GM18907 (cell line): ENCODE results near the gene VPS13D.
"Not testable (repeated sequence)": the region's sequence is repeated elsewhere in the genome, so short reads cannot be mapped to it uniquely, and the experiment has no call there.

Source experiments
- ATAC-seq: cut with Tn5 transposase; IDR thresholded peaks from one replicate; pipeline ENCODE4 v1.9.1; 2021; ENCODE audit warnings: mild to moderate bottlenecking, moderate library complexity; ENCODE audit not compliant: unreplicated experiment

VPS13D gene

DNA sequence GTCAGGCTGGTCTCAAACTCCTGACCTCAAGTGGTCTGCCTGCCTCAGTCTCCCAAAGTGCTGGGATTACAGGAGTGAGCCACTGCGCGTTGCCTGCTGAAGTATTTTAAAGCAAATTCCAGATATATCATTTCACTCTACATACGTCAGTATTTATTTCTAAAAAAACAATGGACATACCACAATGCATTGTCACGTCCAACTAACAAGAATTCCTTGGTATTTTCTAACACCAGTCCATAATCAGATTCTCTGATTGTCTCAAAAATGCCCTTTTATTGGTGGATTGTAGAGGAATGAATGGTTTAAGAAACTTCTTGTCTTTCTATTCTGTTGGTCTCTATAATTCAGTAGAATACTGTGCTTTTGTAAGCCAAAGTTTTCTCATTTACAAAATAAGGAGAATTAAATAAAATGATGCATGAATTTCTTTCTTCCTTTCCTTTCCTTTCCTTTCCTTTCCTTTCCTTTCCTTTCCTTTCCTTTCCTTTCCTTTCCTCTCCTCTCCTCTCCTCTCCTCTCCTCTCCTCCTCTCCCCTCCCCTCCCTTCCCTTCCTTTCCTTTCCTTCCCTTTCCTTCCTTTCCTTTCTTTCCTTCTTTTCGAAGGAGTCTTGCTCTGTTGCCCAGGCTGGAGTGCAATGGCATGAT lies 55.8 kb downstream of the VPS13D start:
- no peak for ATAC-seq

DNA sequence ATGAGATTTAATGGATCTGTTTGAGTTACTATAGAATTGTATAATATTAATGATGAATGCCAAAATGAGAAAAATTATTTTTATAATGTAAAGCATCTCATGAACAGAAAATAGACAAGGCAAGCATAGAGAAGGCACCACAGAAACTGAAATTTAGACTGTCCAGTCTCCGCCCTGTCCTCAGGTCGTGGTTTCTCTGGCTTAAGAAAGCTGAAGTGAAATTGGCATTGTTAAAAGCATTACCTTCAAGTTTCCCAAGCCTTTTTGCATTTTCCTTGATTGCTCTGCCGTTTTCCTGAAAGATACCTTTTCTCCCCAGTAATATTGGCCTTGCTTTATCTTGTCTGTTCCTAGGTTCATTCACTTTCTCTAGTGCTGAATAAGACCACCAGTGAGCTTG lies 58.0 kb downstream of the VPS13D start:
- no peak for ATAC-seq

DNA sequence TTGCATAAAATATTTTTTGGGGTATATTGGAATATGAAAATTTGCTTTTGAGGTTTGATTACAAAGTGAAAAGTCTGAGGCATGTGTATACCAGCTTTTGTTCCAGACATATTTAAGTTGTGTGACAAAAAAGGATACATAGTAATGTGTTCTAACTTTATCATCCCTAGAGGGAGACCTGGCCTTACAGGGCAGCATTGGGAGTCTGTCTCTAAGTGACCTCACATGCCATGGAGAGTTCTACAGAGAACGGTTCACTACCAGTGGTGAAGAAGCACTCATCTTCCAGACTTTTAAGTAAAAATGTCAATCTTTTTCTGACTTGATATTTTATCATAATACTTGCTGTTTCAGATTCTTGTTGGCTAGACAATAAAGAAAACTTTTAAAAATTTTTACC lies 61.0 kb downstream of the VPS13D start:
- ATAC-seq = no peak

DNA sequence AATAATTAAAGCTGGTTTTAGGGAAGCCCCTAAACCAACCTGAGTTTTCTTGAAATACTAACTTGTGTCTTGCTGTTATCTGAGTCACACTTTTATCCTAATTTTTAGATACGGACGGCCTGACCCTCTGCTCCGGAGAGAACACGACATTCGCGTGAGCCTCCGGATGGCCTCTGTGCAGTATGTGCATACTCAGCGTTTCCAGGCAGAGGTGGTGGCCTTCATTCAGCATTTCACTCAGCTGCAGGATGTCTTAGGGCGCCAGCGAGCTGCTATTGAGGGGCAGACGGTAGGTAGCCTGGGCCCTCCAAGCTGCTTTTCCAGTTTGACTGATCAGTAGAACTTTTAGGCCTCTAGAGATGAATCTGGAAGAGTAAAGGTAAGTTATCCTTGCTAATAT lies 63.6 kb downstream of the VPS13D start:
- no peak for ATAC-seq

DNA sequence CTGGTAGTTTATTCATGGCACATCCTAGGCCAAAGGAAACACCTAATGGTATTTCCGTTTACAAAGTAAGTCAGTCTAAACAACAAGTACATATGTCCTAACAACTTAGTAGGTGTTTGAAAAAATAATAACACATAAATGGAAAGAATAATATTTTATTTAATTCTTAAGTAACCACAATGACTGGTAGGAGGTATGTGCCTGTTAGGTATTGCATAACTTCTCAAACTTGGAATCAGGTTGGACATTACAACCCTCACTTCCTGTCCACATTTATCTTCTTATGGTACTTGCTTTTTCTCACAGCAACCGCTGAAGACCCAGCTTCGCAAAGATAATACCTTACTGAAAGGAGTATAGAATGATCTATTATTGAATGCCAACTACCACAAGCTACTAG lies 64.2 kb downstream of the VPS13D start:
- ATAC-seq = no peak

DNA sequence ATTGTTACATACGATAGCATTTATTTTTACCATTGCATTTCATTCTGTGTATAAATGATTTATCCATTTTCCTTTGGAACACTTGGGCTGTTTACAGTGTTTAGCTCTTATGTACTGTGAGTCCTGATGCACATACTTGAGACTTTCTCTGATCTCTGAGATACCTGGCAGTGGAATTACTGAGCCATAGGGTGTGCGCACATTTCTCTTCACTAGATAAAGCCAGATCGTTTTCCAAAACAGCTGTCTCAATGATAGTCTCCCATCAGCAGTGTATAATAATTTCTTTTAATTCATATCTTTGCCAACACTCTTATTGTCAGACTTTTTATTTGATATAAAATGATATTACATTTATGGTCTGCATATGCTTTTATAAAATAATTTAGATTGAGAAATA lies 66.2 kb downstream of the VPS13D start:
- no peak for ATAC-seq

DNA sequence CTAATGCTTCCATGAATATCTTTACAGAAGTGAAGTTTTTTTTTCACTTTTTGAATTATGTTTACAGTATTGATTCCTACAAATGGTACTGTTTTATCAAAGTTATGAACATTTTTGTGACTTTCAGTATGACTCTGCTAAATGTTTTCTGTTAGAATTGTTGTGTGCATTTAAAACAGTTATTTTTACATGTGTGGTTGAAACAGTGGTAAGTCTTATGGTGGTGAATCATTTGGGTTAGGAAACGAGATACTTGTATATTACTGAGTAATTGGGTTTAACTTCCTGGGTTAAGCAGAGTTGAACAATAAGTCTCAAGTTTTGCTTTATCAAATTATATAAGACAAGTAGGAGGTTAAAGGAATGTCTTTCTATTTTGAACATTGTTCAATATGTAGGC lies 66.8 kb downstream of the VPS13D start:
- ATAC-seq = peak; percentile 68

DNA sequence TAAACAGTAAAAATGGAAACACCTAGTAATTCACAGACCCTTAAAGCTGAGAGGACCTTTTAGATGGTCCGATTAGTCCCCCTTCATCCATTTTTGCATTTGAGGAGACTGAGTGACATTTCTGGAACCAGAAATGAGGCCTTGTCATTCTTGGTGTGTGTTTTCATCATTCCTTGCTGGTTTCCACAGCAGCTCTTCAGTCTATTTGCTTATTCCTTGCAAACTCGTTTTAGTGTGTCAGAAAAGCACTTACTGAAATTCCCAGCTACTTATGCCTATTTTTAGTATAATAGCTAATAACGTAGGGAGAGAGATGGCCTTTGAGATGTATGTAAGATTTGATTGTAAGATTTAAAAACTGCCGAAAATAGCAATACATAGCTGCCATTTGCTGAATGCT lies 70.9 kb downstream of the VPS13D start:
- ATAC-seq = no peak

DNA sequence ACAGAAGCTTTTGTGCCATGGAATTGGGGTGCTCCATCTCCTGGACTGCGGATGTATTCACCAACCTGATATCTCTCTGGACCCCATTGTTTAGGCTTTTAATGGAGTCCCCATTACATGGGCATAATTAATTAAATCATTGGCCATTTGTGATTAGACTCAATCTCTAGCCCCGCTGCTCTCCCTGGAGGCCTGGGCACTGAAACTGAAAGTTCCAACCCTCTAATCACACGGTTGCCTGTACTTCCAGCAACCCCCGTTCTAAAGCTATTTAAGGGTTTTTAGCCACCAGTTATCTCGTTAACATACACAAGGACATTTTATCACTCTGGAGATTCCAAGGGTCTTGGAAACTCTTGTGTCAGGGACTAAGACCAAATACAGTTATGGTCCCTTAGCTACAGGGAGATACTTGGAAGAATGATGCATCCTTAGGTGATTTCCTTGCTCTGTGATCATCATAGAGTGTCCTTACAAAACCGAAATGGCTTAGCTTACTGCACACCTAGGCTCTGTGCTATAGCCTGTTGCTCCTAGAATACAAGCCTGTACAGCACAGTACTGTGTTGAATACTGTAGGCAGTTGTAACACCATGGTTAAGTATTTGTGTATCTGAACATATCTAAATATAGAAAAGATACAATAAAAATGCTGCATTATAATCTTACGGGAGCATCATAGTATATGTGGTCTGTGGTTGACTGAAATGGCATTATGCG lies 71.8 kb downstream of the VPS13D start:
- ATAC-seq = no peak

DNA sequence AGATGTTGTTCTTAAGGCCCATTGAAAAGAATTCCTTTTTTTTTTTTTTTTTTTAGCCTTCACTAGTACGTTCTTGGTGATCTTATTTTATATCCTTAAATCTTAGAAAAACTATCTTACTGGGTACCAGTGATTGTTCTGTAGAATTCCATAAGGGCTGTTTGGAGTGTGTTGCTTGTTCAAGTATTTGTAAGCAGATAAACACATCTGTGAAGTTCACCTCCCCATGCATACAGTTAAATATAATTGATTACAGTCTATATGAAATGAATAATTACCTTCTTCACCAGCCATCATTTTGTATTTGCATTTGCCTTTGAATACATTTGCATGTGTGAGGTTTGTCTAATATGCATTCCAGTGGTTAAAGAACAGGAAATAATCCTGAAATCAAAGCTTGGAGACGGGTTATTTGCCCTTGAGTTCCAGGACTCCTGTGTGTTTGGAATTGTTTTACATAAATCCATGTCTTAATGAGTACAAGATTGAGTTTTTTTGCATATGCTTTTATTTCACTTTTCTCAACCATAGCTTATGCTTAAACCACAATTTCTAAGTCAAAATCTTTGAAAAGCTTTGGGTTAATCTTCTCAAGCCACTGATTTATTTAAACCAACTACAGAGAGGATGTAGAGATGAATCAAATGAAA lies 73.1 kb downstream of the VPS13D start:
- ATAC-seq = no peak

DNA sequence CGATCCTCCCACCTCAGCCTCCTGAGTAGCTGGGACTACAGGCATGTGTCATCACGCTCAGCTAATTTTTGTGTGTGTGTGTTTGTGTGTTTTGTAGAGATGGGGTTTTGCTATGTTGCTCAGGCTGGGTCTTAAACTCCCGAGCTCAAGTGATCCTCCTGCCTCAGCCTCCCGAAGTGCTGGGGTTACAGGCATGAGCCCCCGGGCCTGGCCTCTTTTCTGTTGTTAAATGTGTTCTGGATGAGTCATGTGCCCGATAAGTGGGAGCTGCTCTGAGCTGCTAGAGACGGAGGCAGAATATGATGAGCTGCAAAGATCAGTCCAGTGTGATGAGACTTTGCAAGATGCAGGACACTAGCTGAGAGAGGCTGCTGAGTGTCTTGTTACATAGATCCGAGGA lies 75.5 kb downstream of the VPS13D start:
- ATAC-seq = no peak

DNA sequence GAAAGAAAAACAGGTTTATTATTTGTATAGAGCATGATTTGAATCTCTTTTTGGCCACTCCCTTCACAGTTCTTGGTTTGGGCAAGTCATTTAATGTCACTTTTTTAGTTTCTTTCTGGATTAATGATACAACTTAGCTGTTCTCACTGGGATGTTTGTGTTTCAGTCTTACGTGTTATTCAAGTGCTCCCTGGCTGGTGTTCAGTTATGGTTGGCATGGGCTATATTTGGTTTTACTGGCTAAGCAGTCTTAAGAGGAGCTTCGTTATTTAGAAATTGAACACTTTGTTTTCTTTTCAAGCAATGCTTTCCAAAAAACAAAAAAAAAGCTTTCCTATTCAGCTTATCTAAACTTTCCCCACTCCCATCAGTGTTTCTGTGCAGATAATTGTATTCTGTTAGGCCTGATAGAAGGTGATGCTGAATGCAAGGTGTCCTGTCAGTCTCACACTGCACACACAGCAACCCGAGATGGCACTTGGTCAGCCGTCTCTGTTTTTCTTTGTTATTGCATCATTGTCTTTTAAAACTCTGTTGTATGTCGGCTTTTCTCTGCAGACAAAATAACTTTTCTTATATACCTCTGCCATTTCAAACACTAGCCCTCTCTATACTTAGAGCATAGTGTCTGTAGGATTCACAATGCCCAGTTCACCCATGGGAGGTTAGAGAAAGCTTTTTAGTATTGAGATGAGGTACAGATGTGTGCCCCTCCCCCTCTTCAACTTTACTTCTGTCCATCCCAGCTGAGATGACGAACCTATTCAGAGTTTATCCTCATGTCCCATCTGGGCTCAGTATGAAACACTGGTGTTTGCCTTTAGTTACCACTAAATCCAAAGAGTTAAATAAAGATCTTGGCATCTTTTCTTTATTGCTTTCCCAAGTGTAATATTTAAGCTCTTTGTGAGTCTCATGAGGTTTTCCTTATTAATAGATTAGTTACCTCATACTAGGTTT lies 80.2 kb downstream of the VPS13D start:
- no peak for ATAC-seq

DNA sequence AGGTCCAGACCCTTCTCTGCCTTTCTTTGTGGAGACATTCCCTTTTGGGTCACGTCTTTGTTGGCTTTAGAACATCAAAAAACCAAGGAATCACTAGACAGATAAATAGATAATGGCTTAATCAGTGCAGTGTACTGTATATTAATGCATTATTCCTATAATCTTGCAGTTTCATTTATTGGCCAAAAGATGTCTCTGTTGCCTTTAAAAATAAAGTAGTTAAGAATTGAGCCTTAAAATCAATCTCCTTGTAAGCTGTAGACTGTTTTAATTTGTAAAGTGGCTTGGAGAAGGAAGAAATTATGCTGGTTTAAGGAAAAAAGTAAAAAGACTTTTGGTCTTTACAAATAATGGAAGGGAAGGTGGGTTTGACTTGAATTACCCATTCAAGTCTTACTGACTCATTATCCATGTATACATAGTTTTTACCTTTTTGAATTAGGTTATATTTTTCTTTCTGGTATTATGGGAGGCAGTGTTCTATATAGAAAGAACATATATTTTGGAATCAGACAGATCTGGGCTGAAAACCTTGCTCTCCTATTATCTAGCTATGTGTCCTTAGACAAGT lies 84.6 kb downstream of the VPS13D start:
- no peak for ATAC-seq

DNA sequence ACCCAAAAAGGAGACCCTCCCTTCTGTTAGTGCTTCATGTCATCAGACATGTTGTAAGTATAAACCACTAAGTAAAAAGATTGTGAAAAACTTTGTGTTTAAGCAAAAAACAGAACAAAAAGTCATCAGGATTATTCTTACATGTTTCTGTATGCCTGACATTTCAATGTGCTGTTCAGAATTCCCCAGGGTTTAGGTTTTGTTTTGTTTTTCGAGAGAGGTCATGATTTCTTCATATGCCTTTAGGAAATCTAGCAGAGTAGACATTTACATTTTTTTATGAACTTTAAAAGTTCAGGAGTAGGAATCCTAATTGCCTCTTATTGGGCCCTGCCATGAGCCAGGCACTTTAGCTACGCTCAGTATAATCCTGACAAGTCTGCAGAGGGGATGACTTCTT lies 85.3 kb downstream of the VPS13D start:
- no peak for ATAC-seq

DNA sequence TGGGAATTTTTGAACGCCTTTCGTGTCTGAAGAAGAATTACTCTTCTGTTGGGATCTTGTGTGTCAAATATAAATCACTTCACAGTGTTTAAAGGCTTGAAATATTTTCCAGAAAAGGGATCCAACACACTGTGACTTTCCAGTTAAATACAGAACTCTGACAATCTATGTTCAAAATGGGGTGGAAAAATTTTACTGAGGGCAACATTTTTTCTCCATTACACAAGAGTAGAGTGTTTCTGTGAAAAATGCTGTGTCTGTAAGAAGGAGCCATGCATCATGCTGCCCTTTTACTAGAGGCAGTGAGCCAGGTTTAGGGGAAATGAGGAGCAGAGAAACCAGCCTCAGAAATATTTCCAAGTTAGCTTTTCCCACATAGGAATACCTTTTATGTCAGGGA lies 86.5 kb downstream of the VPS13D start:
- no peak for ATAC-seq

DNA sequence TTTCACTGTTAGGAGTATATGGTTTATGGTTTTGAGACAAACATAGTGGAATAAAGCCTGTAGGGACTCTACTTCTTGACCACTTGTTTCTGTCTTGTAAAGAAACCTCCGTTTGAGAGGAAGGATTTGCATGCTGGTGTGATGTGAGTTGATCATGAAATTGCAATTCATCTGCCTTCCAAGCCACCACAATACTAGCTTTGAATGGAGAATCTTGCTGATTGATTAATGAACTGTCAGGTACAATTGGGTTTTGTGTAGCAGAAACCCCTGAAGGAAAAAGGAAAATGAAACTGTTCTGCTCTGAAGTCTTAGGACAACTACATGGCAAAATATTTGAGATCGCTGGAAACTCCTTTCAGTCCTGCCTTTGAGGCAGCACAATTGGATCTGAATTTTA lies 90.7 kb downstream of the VPS13D start:
- ATAC-seq = no peak

DNA sequence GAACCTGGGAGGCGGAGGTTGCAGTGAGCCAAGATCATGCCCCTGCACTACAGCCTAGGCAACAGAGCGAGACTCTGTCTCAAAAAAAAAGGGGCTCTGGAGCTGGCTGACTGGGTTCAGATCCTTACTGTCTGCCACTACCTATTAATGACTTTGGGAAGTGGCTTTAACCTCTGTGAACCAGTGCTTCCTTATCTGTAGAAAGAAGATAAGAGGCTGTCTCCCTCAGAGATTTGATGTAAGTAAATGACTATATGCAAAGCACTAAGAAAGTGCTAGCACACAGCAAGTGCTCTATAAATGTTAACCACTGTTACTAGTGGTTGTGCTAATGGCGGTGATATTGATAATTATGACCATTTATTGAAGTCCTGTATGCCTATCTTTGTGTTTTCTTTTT lies 94.6 kb downstream of the VPS13D start:
- no peak for ATAC-seq

DNA sequence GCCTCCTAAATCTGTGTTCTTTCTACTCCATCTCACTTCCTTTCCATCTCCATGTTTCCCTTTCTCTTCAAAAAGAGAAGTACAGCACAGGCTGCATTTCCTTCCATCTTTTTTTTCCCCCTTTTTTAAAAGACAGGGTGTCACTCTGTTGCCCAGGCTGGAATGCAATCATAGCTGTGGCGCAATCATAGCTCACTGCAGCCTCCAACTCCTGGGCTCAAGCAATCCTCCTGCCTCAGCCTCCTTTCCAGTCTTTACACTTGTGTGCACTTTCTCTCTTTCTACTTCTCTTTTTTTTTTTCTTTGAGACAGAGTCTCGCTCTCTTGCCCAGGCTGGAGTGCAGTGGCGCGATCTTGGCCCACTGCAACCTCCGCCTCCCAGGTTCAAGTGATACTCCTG lies 95.1 kb downstream of the VPS13D start:
- ATAC-seq = not testable (repeated sequence)

DNA sequence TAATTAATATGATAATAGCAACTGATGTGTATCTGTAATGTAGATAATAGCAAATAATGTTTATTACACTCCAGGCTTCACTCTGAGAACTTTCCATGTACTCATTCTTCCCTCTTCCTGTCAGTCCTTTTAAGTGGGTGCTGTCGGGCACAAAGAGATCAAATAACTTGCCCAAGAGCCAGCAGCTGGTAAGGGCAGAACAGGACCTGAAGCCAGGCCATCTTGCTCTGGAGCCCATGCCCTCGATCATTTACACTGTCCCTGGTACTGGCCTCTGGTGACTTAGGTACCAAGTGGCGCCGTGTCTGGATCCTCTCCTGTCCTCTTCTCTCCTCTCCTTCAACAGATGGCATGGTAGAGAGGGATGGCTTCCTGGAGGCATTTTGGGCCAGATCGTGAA lies 97.2 kb downstream of the VPS13D start:
- ATAC-seq = no peak

DNA sequence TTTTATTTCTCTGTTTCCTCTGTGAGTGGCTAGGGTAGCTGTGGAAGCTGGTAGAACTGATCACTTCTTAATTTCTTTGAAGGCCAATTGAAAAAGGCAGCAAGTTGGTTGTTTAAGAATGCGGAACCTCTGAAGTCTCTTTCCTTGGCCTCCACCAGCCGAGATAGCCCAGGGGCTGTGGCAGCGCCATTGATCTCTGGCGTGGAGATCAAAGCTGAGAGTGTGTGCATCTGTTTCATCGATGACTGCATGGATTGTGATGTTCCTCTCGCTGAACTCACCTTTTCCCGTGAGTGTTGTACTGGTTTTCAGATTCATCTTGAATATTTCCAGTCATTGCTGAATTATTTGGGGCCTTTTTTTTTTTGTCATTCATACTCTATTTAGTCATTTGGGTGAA lies 97.7 kb downstream of the VPS13D start:
- no peak for ATAC-seq
